GM23248 (cell line): Measurements from ENCODE around the gene HCN2. TPM values are rescaled to one million over a fixed set of nuclear protein-coding genes. Genes with fewer than 3 reads are reported as not detected.
"Not testable (repeated sequence)": the region's sequence is repeated elsewhere in the genome, so short reads cannot be mapped to it uniquely, and the experiment has no call there.

Experiments
- DNase-seq: peaks from one replicate; pipeline ENCODE4 v3.0.0-alpha.2; 2015
- H2AFZ ChIP-seq: fragments of 200-600 bp; sonication (generic); 2 replicates; pipeline ENCODE4 v1.6.1; 2016; ENCODE audit warnings: antibody characterized with exemption
- H3F3A ChIP-seq: fragments of 200-600 bp; sonication (generic); 2 replicates; pipeline ENCODE4 v1.6.1; 2016; ENCODE audit warnings: mild to moderate bottlenecking, antibody characterized with exemption, mixed run types; ENCODE audit not compliant: insufficient read depth
- H3K27ac ChIP-seq: fragments of 200-600 bp; sonication (generic); 2 replicates; pipeline ENCODE4 v1.5.1; 2016; ENCODE audit warnings: mild to moderate bottlenecking
- H3K27me3 ChIP-seq: fragments of 200-600 bp; sonication (generic); replicated peaks from 2 replicates; pipeline ENCODE4 v1.6.1; 2016; ENCODE audit warnings: mild to moderate bottlenecking; ENCODE audit not compliant: insufficient read depth
- H3K36me3 ChIP-seq: fragments of 200-600 bp; sonication (generic); 2 replicates; pipeline ENCODE4 v1.6.1; 2016; ENCODE audit warnings: low read depth, mild to moderate bottlenecking
- H3K4me1 ChIP-seq: fragments of 200-600 bp; sonication (generic); 2 replicates; pipeline ENCODE4 v1.6.1; 2016; ENCODE audit warnings: mild to moderate bottlenecking; ENCODE audit not compliant: insufficient read depth
- H3K4me2 ChIP-seq: fragments of 200-600 bp; sonication (generic); one replicate; pipeline ENCODE4 v1.6.1; 2016; ENCODE audit warnings: mild to moderate bottlenecking; ENCODE audit not compliant: unreplicated experiment
- H3K4me3 ChIP-seq: fragments of 200-600 bp; sonication (generic); 2 replicates; pipeline ENCODE4 v1.5.1; 2016; ENCODE audit warnings: mild to moderate bottlenecking
- H3K79me2 ChIP-seq: fragments of 200-600 bp; sonication (generic); 2 replicates; pipeline ENCODE4 v1.6.1; 2016; ENCODE audit warnings: mild to moderate bottlenecking; ENCODE audit not compliant: insufficient read depth
- H3K9ac ChIP-seq: fragments of 200-600 bp; sonication (generic); 2 replicates; pipeline ENCODE4 v1.6.1; 2016; ENCODE audit warnings: mild to moderate bottlenecking
- H3K9me2 ChIP-seq: fragments of 200-600 bp; sonication (generic); 2 replicates; pipeline ENCODE4 v1.6.1; 2016; ENCODE audit warnings: mixed run types, mild to moderate bottlenecking, moderate library complexity; ENCODE audit not compliant: insufficient read depth
- H3K9me3 ChIP-seq: fragments of 200-600 bp; sonication (generic); one replicate; pipeline ENCODE4 v1.6.1; 2017; ENCODE audit warnings: low read depth
- H4K20me1 ChIP-seq: fragments of 200-600 bp; sonication (generic); 2 replicates; pipeline ENCODE4 v1.6.0; 2016; ENCODE audit not compliant: insufficient read depth
- EZH2 ChIP-seq: fragments of 200-600 bp; sonication (generic); IDR thresholded peaks from 2 replicates; pipeline ENCODE4 v1.6.1; 2018; ENCODE audit warnings: antibody characterized with exemption, mild to moderate bottlenecking; ENCODE audit not compliant: insufficient read depth, poor library complexity, severe bottlenecking
- EZH2phosphoT487 ChIP-seq: fragments of 200-600 bp; sonication (generic); IDR thresholded peaks from 2 replicates; pipeline ENCODE4 v1.6.1; 2018; ENCODE audit warnings: antibody characterized with exemption, moderate library complexity, mild to moderate bottlenecking, low read depth; ENCODE audit not compliant: insufficient read depth
- WGBS, 2 experiments: methylation state at CpG; one replicate each; pipeline ENCODE4 v1.1.6; 2015 to 2017; ENCODE audit warnings: low lambda C conversion rate in 2 of 2, low coverage in 1 of 2; ENCODE audit errors: missing lambda C conversion rate in 2 of 2; 5-methylcytosine and 5-hydroxymethylcytosine counted together
- in situ Hi-C: fragments of 300-500 bp; cut with MboI; formaldehyde crosslinking; loops from 2 replicates; pipeline ENCODE4 v1.15.0; 2020
- polyA plus RNA-seq: library from polyadenylated mRNA; unstranded; fragments of >200 nt; fragmentation: Nextera tagmentation; extraction: Ambion mirVana; gene quantifications from 2 replicates; pipeline ENCODE4 v1.2.1, GENCODE V29; 2016
- total RNA-seq: library from RNA; depleted of rRNA; stranded (reverse); fragments of >200 nt; shearing (Covaris generic); gene quantifications from 2 replicates; pipeline ENCODE4 v1.2.3, GENCODE V29; 2014

HCN2 gene
- total and polyA plus RNA-seq, 2 experiments from 2014 or later = 0.14 to 3.1 TPM

DNA sequence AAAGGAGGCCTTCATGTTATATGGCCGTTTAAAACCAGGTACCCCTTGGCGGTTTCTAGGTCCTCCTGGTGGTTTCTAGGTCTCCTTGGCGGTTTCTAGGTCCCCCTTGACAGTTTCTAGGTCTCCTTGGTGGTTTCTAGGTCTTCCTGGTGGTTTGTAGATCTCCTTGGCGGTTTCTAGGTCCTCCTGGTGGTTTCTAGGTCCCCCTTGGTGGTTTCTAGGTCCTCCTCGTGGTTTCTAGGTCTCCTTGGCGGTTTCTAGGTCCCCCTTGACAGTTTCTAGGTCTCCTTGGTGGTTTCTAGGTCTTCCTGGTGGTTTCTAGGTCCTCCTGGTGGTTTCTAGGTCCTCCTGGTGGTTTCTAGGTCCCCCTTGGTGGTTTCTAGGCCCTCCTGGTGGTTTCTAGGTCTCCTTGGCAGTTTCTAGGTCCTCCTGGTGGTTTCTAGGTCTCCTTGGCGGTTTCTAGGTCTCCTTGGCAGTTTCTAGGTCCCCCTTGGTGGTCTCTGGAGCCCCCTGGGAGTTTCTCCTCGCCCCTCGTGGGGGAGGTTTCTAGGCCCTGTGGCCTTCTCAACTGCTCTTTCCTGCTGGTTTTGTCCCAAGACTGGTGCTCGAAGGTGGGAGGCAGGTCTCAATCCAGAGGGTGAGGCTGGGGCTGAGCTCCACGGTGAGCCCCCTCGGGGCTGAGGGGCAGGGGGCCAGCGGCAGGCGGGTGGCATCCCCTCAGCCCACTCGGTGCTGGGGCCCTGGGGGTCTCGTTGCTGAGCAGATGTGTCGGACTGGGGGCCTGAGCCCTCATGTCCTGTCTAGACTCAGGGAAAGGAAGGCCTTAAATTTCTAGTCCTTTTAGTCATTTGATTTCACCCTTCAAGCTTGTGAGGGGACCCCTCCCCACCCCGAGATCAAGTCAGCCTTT lies 8.0 kb downstream of the HCN2 start:
- no peaks in the 10 kb centered on the region for H3K36me3 ChIP-seq
- no peaks in the 10 kb centered on the region for H3K27me3 ChIP-seq
- no peaks in the 10 kb centered on the region for H3K4me1 ChIP-seq
- H3K9ac ChIP-seq = no peak overlapping the region
- no peak for TF ChIP-seq EZH2
- no peak for TF ChIP-seq EZH2phosphoT487
- no peak for DNase-seq
- H3K79me2 ChIP-seq = no peaks in the 10 kb centered on the region
- H3K9me2 ChIP-seq = no peaks in the 10 kb centered on the region
- H3F3A ChIP-seq = no peaks in the 10 kb centered on the region
- in situ Hi-C loops = no loop called here
- H3K4me3 ChIP-seq = no peak overlapping the region
- no peak overlapping the region for H3K27ac ChIP-seq
- no peak overlapping the region for H3K4me2 ChIP-seq
- no peaks in the 10 kb centered on the region for H3K9me3 ChIP-seq
- WGBS, 2 experiments = 54 to 56% methylated on average over 18 of the region's 18 CpGs
- no peak overlapping the region for H2AFZ ChIP-seq
- no peaks in the 10 kb centered on the region for H4K20me1 ChIP-seq

DNA sequence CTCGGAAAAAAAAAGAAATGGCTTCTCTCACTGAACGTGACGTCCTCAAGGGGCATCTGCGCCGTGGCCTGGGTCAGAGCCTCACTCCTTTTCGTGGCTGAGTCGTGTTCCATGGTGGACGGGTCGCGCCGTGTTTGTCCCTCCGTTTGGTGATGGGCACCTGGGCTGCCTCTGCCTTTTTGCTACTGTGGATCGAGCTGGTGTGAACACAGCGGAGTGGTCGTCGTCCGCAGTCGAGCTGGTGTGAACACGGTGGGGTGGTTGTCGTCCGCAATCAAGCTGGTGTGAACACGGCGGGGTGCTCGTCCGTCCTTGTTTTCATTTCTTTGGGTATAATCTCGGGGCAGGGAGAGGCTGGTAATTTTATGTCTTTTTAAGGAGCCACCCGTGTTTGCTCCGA lies 11.6 kb downstream of the HCN2 start:
- Histone ChIP-seq H3K79me2 (no peaks in the 10 kb centered on the region), H3K4me3 (no peak overlapping the region), H3K9me2 (no peaks in the 10 kb centered on the region), H3K36me3 (no peaks in the 10 kb centered on the region), H3K4me1 (no peaks in the 10 kb centered on the region), H3F3A (no peaks in the 10 kb centered on the region), H3K27me3 (no peaks in the 10 kb centered on the region), H3K27ac (no peak overlapping the region), H3K9ac (no peak overlapping the region), H4K20me1 (no peaks in the 10 kb centered on the region), H3K9me3 (no peaks in the 10 kb centered on the region), H3K4me2 (no peak overlapping the region), H2AFZ (no peak overlapping the region)
- DNase-seq = no peak
- 85 to 86% methylated on average over 28 of the region's 28 CpGs for WGBS, 2 experiments
- in situ Hi-C loops = no loop called here
- no peak for TF ChIP-seq EZH2phosphoT487
- no peak for TF ChIP-seq EZH2

DNA sequence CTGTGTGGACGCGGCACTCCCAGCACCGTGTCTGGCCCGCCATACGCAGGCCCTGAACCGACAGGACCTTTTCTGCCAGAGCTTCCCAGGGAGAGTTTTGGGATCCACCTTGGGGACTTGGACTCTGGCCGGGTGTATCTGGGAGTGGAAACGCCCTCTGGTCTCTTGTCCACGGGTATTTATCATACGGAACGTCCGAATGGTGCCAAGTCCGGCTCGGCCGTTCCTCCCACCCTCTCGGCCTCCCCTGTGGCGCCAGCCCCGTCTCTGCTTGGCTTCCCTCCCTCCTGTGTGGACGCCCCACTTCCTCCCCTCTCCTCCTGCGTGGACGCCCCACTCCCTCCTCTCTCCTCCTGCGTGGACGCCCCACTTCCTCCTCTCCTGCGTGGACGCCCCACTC lies 12.1 kb downstream of the HCN2 start:
- H3F3A ChIP-seq = no peaks in the 10 kb centered on the region
- 79 to 80% methylated on average over 9 to 25 of the region's 25 CpGs for WGBS, 2 experiments
- in situ Hi-C loops = no loop called here

DNA sequence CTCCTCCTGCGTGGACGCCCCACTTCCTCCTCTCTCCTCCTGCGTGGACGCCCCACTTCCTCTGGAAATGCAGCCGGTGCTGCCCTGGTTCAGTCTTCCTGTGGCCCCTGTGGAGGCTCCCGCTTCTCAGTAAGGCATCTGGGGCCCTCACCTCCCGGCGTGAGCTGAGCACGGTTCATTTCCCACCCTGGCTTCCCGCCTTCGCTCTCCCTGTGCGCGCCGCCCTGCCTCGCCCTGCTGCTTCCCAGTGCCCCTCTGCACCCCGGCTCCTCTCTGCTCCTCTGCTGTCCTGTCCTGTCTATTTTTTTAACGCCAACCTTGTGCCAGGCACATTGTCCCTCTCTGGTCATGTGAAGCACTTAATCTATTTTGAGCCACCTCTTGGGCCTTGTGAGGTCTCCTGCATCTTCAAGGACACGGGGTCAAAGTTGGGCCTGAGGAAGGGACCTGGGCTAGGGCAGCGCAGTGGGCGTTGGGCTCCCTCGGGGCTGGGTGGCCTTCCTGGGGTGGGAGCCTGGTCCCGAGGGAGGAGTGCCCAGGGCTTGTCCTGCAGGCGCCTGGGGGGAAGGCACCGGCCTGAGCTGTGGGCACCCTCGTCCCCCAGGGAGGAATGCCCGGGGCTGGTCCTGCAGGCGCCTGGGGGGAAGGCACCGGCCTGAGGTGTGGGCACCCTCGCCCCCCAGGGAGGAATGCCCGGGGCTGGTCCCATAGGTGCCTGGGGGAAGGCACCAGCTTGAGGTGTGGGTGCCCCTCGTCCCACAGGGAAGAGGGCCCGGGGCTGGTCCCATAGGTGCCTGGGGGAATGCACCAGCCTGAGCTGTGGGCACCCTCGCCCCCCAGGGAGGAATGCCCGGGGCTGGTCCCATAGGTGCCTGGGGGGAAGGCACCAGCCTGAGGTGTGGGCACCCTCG lies 13.0 kb downstream of the HCN2 start:
- DNase-seq = no peak
- Histone ChIP-seq H3K4me1 (no peaks in the 10 kb centered on the region), H3K27ac (no peak overlapping the region), H3K9me2 (no peaks in the 10 kb centered on the region), H3K79me2 (no peaks in the 10 kb centered on the region), H3K4me3 (no peak overlapping the region), H2AFZ (no peak overlapping the region), H4K20me1 (no peaks in the 10 kb centered on the region), H3K9me3 (no peaks in the 10 kb centered on the region), H3K4me2 (no peak overlapping the region), H3K36me3 (no peaks in the 10 kb centered on the region), H3K9ac (no peak overlapping the region), H3K27me3 (no peaks in the 10 kb centered on the region), H3F3A (no peaks in the 10 kb centered on the region)
- in situ Hi-C loops = no loop called here
- TF ChIP-seq EZH2phosphoT487 (no peak), EZH2 (no peak)
- WGBS, 2 experiments = 81 to 83% methylated on average over 20 to 35 of the region's 35 CpGs

More for the DNA sequence above, 12.1 kb downstream of the HCN2 start:
- Histone ChIP-seq H3K9me2 (no peaks in the 10 kb centered on the region), H3K4me1 (no peaks in the 10 kb centered on the region), H3K4me3 (no peak overlapping the region), H3K27me3 (no peaks in the 10 kb centered on the region), H3K27ac (no peak overlapping the region), H3K79me2 (no peaks in the 10 kb centered on the region), H2AFZ (no peak overlapping the region), H3K4me2 (no peak overlapping the region), H3K9ac (no peak overlapping the region), H3K9me3 (no peaks in the 10 kb centered on the region), H4K20me1 (no peaks in the 10 kb centered on the region), H3K36me3 (no peaks in the 10 kb centered on the region)
- TF ChIP-seq EZH2phosphoT487 (no peak), EZH2 (no peak)
- no peak for DNase-seq

DNA sequence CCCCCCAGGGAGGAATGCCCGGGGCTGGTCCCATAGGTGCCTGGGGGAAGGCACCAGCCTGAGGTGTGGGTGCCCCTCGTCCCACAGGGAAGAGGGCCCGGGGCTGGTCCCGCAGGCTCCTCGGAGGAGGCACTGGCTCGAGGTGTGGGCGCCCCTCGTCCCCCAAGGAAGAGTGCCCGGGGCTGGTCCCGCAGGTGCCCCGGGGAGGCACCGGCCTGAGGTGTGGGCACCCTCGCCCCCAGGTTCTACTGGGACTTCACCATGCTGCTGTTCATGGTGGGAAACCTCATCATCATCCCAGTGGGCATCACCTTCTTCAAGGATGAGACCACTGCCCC lies 13.6 kb downstream of the HCN2 start:
- H3K27ac ChIP-seq, H3K4me3 ChIP-seq, H3K27me3 ChIP-seq, H3K9me3 ChIP-seq, H3F3A ChIP-seq, H2AFZ ChIP-seq, in situ Hi-C loops, H3K9me2 ChIP-seq, H3K9ac ChIP-seq, H3K4me1 ChIP-seq, DNase-seq, H3K4me2 ChIP-seq, H4K20me1 ChIP-seq, H3K36me3 ChIP-seq, H3K79me2 ChIP-seq: not testable (repeated sequence)
- WGBS, 2 experiments = 86 to 100% methylated on average over 1 to 13 of the region's 13 CpGs

DNA sequence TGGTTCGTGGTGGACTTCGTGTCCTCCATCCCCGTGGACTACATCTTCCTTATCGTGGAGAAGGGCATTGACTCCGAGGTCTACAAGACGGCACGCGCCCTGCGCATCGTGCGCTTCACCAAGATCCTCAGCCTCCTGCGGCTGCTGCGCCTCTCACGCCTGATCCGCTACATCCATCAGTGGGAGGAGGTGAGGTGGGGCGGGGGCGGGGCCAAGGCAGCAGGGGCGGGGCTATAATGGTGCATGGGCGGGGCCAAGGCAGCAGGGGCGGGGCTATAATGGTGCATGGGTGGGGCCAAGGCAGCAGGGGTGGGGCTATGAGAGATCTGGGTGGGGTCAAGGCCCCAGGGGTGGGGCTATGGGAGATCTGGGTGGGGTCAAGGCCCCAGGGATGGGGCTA lies 14.1 kb downstream of the HCN2 start:
- H3K4me2 ChIP-seq, DNase-seq, H3K36me3 ChIP-seq, in situ Hi-C loops, H3K27ac ChIP-seq, H3K9me3 ChIP-seq, H3K27me3 ChIP-seq, H3K4me3 ChIP-seq, H4K20me1 ChIP-seq, H3F3A ChIP-seq, H2AFZ ChIP-seq, H3K79me2 ChIP-seq, H3K9ac ChIP-seq, H3K4me1 ChIP-seq, H3K9me2 ChIP-seq: not testable (repeated sequence)
- 87 to 88% methylated on average over 6 to 20 of the region's 20 CpGs for whole genome bisulfite sequencing, 2 experiments
